HG03039 (cell line): ENCODE measurements around the gene BORCS8.
A peak's percentile ranks its signal among the peaks of the same experiment; 100 is the strongest.
"Not testable (repeated sequence)": the region's sequence is repeated elsewhere in the genome, so short reads cannot be mapped to it uniquely, and the experiment has no call there.

Experiments used
- ATAC-seq: cut with Tn5 transposase; IDR thresholded peaks from one replicate; pipeline ENCODE4 v1.9.1; 2021; ENCODE audit warnings: mild to moderate bottlenecking, moderate library complexity; ENCODE audit not compliant: unreplicated experiment

Gene BORCS8

GRCh38 chr19:19185853-19186740 lies 5.9 kb downstream of the BORCS8 start:
- no peak for ATAC-seq

GRCh38 chr19:19181488-19181998 lies 10.4 kb downstream of the BORCS8 start:
- ATAC-seq: no peak

DNA sequence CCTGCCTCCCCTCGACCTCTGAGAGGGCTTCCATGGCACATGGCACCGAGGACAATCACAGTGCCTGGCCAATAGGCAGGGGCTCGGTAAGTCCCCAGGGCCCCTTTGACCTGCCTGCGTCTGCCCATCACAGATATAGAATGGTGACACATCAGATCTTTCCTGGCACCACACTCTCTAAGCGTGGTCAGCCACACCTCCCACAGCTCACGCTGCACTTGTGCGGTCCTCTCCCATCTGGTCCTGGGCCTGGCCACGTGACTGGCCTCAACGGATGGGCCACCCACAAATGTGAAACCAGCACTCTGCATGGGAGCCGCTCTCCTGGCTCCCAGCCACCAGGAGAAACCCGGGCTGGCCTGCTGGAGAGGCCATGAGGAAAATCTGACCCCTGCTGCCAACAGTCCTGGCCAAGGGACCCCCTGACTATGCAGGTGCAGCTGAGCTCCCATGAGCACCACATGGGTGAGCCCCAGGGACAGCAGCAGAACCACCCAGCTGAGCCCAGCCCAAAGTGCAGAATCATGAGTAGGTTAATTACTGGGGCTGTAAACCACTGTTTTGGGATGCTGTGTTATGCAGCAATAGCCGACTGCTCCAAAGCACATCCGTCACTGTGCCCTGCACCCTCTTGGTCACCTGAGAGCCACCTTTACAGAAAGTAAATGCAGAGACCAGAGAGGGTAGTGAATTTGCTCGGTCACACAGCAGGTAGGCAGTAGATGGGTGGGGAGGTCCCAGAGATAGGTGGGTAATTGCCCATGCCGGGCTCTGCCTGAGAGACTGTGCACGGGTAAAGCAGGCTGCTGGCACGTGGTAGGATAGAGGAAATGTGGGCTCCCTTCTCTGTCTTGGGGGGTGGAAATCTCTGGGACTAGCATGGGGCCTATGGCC lies 12.2 kb downstream of the BORCS8 start:
- no peak for ATAC-seq

DNA sequence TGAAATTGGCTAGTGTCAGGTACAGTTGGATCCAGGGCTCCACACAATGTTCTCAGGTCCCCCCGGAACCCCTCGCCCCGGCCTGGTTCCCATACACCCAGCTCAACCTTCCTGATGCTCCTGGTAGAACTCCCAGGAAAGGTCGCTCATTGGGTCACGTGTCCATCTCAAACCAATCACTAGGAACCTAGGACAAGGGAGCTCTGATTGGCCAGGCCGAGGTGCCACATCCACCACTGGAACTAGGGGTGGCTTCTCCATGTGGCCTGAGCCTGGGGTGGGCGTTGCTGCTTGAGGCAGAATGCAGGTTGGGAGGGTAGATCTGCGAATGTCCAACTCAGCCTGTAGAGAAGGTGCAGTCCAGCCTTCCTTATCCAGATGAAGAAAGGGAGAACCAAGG lies 15.0 kb downstream of the BORCS8 start:
- ATAC-seq: no peak

DNA sequence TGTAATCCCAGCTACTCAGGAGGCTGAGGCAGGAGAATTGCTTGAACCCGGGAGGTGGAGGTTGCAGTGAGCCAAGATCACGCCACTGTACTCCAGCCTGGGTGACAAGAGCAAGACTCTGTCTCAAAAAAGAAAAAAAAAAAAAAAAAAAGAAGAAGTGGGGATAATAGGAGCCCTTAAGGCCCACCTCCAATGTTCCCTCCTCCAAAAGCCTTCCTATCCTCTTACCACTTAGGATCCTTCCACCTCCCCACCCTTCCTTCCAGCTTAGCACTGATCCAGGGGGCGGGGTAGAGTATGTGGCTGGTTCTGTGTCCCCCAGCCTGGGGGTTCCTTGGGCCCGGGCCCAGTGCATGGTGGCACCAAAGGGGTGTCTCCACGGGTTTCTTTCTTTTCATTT lies 18.7 kb downstream of the BORCS8 start:
- ATAC-seq: not testable (repeated sequence)

- ATAC-seq: no peak
Measured at GRCh38 chr19:19171821-19172532, 20.0 kb downstream of the BORCS8 start.

DNA sequence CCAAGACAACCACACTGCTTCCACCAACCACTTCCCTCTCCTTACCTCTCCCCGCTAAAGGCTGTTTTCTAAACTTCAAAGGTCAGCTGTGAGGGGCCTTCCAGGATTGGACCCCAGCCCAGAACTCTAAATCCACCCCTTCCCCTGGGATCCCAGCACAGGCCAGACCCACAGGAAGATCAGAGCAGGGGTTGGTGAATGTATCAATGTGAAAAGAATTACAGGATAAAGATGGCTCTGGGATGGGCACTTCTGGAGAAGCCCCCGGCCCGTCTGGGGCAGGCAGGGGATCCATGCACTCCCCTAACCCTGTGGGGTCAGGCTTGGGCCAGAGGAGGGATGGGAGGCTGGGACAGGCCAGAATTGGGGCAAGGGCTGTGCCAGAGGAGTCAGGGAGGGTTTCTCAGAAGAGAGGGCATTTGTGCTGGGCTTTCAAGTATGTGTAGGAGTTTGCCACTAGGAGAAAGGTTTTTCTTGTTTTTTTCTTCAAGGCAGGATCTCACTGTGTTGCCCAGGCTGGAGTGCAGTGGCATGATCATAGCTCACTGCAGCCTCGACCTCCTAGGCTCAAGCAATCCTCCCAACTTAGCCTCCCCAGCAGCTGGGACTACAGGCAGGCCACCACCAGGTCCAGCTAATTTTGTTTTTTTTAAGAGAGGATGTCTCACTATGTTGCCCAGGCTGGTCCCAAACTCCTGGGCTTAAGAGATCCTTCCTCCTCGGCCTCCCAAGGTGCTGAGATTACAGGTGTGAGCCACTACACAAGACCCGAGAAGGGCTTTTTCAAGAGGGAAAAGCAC lies 20.9 kb downstream of the BORCS8 start:
- no peak for ATAC-seq

GRCh38 chr19:19170053-19170872 lies 21.7 kb downstream of the BORCS8 start, which contains the start of gene MEF2B:
MEF2B (minus strand) TSS chr19:19170263; CDS start chr19:19150735, 19,528 bp downstream.
- ATAC-seq: peak; percentile 73

DNA sequence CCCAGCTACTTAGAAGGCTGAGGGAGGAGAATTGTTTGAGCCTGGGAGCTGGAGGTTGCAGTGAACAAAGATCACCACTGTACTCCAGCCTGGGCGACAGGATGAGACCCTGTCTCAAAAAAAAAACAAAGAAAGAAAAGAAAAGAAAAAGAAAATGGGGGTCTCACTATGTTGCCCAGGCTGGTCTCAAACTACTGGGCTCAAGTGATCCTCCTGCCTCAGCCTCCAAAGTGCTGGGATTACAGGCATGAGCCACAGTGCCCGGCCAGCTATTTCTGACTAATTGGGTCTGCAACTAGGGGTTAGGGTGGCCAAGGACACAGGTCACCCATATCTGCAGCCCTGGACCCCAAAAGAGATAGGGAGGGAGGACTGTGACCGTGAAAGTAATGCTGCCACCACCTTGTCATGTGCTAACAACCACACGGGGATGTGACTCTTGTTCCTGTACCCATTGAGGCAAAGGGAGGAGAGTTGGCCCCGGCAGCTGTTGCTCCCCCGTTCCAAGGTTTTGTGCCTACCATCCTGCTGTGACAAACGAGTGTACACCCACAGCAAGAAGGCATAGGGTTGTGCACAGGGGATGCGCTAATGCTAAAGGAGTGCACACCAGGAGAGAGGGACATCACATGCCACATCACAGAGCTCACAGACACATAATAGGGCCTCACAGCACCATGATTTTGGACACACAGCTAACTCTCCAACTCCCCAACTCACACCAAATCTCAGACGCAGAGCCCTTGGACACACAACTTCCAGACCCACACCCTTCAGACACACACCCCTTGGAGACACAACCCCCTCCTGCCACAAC lies 22.5 kb downstream of the BORCS8 start:
- peak; percentile 5 for ATAC-seq

DNA sequence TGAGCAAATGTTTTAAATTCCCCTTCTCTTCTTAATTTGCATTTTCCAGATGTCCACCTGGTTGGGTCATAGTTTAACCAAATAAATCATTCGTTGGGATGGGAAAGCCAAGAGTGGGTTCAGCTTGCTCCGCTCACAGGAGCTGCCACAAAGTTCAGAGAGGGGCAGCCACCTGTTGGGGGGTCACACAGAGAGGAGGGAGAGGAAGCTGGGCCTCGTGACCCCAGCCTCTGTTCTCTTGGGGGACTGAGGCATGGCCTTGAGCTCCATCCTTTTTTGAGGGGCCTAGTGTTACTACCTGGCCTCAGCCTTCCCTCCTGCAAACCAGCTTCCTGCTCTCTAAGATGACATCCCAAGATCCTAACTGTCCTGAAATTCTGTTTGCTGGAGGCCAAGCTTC lies 24.3 kb downstream of the BORCS8 start:
- no peak for ATAC-seq

DNA sequence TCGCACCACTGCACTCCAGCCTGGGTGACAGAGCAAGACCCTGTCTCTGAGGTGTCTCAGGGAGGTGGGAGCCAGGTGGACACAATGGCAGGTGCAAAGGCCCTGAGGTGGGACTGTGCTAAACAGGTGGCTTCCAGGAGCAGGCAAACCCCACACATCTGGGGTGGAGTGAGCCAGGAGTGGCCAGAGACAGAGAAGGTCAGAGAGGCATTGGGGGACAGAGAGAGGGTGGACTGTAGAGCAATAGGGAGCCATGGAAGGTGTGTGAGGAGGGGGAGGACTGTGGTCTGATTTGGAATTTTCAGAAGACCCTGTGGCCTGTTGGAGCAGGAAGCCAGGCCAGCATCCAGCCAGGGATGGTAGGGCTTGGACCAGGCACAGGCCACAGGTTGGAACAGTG lies 26.6 kb downstream of the BORCS8 start:
- ATAC-seq: no peak

GRCh38 chr19:19162495-19162894 lies 29.5 kb downstream of the BORCS8 start:
- ATAC-seq: no peak

- no peak for ATAC-seq
Measured at GRCh38 chr19:19160461-19161035, 31.4 kb downstream of the BORCS8 start.

DNA sequence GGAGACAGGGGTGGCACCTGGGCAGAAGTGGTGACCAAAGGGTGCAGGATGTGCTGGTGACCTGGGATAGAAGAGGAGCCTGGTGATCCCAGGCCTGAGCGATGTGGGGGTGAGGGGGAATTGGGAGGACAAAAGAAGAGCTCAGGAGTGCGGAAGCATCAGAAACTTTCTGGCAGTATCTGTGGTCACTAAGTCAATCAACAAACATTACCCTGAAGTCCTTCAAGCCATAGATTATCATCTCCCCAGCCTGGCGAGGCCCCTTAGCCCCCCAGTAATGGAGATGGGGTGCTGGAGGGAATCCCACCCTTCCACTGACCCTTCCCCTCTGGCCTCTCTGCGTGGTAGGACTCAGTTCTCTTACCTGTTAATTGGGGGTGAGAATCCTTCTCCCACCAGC lies 32.4 kb downstream of the BORCS8 start:
- no peak for ATAC-seq

DNA sequence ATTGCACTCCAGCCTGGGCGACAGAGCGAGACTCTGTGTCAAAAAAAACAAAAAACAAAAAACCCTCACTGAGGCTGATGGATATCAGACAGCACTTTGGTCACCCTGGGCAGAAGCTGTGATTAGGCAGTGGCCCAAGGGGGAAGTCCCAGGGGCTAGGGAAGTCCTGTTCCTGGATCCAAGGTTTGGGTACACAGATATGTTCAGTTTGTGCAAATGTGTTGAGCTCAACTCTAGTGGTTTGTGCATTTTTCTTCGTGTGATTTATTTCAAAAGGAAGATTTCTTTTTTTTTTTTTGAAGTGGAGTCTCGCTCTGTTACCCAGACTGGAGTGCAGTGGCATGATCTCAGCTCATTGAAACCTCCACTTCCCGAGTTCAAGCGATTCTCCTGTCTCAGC lies 34.1 kb downstream of the BORCS8 start:
- ATAC-seq: no peak

DNA sequence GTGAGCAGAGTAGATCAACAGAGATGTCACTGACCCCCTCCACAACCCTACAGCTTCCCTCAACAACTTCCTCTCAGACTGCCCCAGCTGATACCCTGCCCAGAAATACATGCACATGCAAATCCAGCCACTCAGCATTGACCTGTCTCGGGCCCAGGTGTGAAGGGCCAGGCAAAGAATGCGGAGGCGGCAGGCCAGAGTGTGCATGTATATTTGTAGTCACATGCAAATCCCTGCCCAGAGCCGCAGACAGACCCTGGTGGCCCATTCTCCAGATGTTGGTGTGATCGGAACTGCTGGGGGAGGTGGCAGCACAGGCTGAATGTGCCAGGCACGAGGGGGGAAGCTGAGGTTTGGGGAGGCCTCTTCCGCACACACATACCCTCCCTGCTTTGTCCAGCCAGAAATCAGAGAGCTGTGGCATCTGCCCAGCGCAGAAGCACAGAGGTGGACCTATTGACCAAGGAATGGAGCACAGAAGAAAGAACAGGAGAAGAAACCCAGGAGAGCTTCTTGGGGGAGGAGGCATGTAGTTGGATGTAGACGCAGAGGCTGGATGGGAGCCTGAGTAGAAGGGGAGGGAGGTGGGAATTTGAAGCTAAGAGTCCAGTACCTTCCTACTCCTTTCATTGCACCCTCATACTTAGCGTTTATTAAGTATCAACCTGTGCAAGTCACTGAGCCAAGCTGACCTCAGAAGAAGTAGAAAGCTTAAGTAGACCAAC lies 36.3 kb downstream of the BORCS8 start:
- peak; percentile 64 for ATAC-seq

GRCh38 chr19:19154768-19155494 lies 37.0 kb downstream of the BORCS8 start:
- no peak for ATAC-seq
